Breast epithelium (tissue), 3 donors: Measurements from ENCODE around the gene GNAO1.

Experiments used
- POLR2A ChIP-seq: fragments of 450-650 bp; IDR thresholded peaks from one replicate; pipeline ENCODE4 v1.6.1; 2016; ENCODE audit warnings: antibody characterized with exemption, mild to moderate bottlenecking, moderate library complexity
- POLR2AphosphoS5 ChIP-seq, 3 donors: sonication (generic); formaldehyde crosslinking; IDR thresholded peaks; one replicate each; pipeline ENCODE4 v1.6.1; 2017; ENCODE audit warnings: antibody characterized with exemption in 3 of 3
- TF ChIP-seq, protein P1 (sequence below), 3 donors: fragments of 450-650 bp; IDR thresholded peaks; one replicate each; pipeline ENCODE4 v1.5.1; 2016 to 2017; ENCODE audit warnings: antibody characterized with exemption in 3 of 3, mild to moderate bottlenecking in 3 of 3, moderate library complexity in 3 of 3

DNA sequence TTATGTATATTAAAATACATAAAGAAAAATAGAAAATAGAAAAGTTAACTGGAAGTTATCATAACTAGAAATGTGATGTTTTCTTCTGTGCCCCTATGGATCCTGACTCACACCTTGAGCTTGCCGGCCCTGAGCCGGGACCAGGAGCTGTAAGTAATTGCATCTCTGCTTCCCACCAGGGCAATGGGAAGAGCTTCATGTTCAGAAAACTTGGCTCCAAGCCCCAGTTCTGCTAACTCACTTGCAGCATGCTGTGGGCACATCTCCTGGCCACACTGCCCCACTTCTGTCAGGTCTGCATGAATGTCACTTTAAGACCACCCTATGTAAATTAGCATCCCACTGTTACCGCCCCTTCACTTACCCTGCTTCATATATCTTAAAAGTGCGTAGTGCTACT lies 37.2 kb downstream of the GNAO1 start:
- TF ChIP-seq POLR2AphosphoS5 (IDR thresholded peaks at IDR 0.05) (no peak), POLR2A (no peak)
- TF ChIP-seq, protein P1, sequence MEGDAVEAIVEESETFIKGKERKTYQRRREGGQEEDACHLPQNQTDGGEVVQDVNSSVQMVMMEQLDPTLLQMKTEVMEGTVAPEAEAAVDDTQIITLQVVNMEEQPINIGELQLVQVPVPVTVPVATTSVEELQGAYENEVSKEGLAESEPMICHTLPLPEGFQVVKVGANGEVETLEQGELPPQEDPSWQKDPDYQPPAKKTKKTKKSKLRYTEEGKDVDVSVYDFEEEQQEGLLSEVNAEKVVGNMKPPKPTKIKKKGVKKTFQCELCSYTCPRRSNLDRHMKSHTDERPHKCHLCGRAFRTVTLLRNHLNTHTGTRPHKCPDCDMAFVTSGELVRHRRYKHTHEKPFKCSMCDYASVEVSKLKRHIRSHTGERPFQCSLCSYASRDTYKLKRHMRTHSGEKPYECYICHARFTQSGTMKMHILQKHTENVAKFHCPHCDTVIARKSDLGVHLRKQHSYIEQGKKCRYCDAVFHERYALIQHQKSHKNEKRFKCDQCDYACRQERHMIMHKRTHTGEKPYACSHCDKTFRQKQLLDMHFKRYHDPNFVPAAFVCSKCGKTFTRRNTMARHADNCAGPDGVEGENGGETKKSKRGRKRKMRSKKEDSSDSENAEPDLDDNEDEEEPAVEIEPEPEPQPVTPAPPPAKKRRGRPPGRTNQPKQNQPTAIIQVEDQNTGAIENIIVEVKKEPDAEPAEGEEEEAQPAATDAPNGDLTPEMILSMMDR (IDR thresholded peaks at IDR 0.05): no peak
